H1 (cell line): ENCODE results near the gene HEBP1.

Source experiments
- CTCF ChIP-seq, 3 experiments: IDR thresholded peaks; 1 replicate in 2 of 3; 2 replicates in 1 of 3; pipeline versions ENCODE4 v1.5.1 to v1.6.1; 2011; ENCODE audit warnings: low read length in 3 of 3, mild to moderate bottlenecking in 3 of 3, inconsistent platforms in 2 of 3, low read depth in 1 of 3, moderate library complexity in 1 of 3; ENCODE audit not compliant: insufficient read depth in 1 of 3; ENCODE audit errors: control extremely low read depth in 1 of 3
- GABPA ChIP-seq: IDR thresholded peaks from 2 replicates; pipeline ENCODE4 v1.6.1; 2011; ENCODE audit warnings: mild to moderate bottlenecking, low read length, moderate library complexity, borderline replicate concordance; ENCODE audit not compliant: insufficient read depth
- NRF1 ChIP-seq: IDR thresholded peaks from 2 replicates; pipeline ENCODE4 v1.6.1; 2011; ENCODE audit warnings: mild to moderate bottlenecking, low read depth, low read length, improper control_type of control experiment
- POLR2A ChIP-seq, 2 experiments: IDR thresholded peaks; 1 replicate in 1 of 2; 2 replicates in 1 of 2; pipeline ENCODE4 v1.6.1; 2011; ENCODE audit warnings: low read depth in 2 of 2, low read length in 2 of 2, mild to moderate bottlenecking in 2 of 2; ENCODE audit errors: control extremely low read depth in 1 of 2
- POLR2AphosphoS5 ChIP-seq: IDR thresholded peaks from 2 replicates; pipeline ENCODE4 v1.6.1; 2011; ENCODE audit warnings: low read depth, low read length
- RAD21 ChIP-seq, 2 experiments: IDR thresholded peaks in 1 of 2; conservative IDR thresholded peaks in 1 of 2; 2 replicates each; pipeline ENCODE4 v1.6.1; 2011; ENCODE audit warnings: low read depth in 2 of 2, low read length in 2 of 2, improper control_type of control experiment in 1 of 2, inconsistent platforms in 1 of 2, mild to moderate bottlenecking in 1 of 2, moderate library complexity in 1 of 2

GRCh38 chr12:12996209-12996608 lies 3.9 kb downstream of the HEBP1 start:
- TF ChIP-seq CTCF (IDR thresholded peaks at IDR 0.05; ENCODE audit: control extremely low read depth in 1 of 3, insufficient read depth in 1 of 3, low read depth in 1 of 3, low read length in 3 of 3) (no peak), NRF1 (no peak), POLR2AphosphoS5 (no peak), GABPA (no peak), RAD21 (IDR thresholded peaks at IDR 0.05 in 1 of 2, conservative IDR thresholded peaks at IDR 0.05 in 1 of 2; ENCODE audit: low read depth in 2 of 2, low read length in 2 of 2) (no peak), POLR2A (IDR thresholded peaks at IDR 0.05; ENCODE audit: control extremely low read depth in 1 of 2, low read depth in 2 of 2, low read length in 2 of 2) (no peak)
